Activated CD8-positive, alpha-beta memory T cell treated with anti-CD3 and anti-CD28 coated beads, Interleukin-2, amount 50 U/mL, for 48 hours (primary cell): ENCODE data around the gene OSBPL10.
"Not testable (repeated sequence)": the region's sequence is repeated elsewhere in the genome, so short reads cannot be mapped to it uniquely, and the experiment has no call there.

Experiments
- DNase-seq: peaks from one replicate; pipeline ENCODE4 v3.0.0-alpha.2; 2020

The OSBPL10 gene

DNA sequence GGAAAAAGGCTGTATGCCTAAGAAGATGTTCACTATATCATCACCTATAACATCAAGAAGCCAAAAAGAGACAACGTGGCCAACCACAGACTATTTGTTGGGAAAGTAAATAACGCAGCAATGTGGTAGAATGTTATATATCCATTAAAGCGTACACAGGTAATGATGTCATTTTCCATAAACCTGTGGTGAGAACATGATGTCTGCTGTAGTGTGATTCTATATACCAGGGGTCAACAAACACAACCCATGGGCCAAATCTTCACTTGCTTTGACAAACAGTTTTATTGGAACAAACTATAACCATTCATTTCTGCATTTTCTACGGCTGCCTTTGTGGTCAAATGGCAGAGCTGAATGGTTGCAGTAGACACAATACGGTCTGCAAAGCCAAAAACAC, 287.7 kb downstream of the OSBPL10 start:
- DNase-seq, result no peak

DNA sequence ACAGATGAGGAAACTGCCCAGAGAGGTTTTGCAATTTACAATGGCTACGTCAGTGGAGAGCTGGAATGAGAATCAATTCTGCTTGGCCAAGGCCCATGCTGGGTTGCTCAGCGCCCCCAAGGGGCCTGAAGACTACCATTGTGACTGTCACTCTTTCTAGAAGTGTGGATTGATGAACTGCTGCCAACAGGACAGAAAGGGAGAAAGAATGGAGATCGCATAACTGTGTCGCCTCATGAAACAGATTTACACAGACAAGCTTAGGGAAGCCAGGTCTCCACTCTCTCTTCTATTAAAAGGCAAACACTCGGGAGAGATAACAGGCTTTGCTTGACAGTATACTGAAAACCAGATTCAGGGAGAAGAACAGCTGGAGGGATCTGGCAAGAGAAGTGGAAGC, 288.3 kb downstream of the OSBPL10 start:
- DNase-seq, result no peak

DNA sequence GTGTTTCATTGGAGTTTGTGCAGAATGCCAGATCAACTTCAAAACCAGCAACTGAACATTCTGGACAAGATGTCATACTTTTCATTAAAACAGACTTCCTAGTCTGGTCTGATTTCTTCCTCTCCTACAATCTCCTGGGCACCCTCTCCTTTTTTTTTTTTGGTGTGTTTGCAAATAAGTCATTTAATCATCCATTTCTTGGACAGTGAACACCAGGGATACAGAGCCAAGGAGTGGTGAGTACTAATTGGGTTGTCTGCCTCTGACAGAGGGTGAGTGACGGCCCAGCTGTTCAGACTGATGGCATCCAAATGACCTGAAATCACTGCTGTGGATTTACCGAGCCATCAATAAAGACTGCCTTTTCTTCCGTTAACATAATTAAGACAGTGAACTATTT, 290.3 kb downstream of the OSBPL10 start:
- DNase-seq, result no peak

DNA sequence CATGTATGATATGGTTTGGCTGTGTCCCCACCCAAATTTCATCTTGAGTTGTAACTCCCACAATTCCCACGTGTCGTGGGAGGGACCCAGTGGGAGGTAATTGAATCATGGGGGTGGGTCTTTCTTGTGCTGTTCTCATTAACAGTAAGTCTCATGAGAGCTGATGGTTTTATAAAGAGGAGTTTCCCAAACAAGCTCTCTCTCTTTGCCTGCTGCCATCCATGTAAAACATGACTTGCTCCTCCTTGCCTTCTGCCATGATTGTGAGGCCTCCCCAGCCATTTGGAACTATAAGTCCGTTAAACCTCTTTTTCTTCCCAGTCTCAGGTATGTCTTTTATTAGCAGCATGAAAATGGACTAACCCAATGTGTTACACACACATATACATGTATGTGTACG, 291.5 kb downstream of the OSBPL10 start:
- DNase-seq, result not testable (repeated sequence)

DNA sequence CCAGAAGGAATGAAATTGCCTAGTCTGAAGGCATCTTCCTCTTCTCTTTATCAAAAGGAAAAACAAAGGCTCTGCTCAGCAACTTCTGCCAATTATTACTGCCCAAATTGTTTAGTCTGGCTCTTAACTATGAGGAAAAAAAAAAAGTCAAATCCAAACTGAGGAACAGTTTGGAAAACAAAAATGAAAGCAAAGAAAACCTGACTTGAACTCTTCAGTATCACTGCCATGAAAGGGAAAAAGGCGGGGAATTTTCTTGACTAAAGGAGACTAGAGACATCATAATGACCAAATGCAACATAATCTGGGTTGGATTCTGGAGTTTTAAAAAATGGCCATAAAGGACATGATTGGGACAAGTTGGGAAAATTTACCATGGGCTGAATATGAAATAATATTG, 292.1 kb downstream of the OSBPL10 start:
- no peak for DNase-seq

DNA sequence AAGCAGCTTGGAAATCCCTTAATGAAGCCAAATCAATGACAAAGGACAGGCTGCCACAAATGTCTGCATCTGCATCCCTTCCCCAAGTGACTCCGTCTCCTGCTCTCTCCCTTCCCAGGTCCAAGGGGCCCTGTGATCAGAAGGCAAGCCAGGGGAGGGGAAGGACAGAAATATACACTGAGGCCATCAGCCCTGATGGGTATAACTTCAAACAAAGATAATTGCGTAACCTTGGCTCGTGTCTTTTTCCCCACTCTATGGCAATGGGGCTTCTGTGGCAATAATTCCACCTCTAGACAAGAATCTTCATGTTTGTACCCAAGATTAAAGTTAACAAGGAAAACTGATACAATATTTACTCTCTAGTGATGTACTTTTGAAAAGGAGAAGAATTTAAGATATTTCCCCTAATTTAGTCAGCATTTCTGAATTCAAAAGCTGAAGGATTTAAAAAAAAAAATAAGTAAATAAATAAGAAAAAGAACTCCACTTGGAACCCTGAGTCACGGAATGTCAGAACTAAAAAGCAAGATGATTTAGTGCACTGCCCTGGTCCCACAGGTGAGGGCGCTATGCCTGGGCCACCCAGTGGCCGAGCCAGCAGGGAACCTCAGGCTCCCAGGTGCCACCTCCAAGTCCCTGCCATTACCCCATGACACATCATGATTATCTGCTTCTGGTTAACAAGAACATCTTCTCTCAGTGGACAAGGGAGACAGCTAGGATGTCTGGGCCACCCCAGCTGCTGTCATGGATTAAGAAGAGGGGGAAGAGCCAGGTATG, 293.9 kb downstream of the OSBPL10 start:
- DNase-seq, result no peak

DNA sequence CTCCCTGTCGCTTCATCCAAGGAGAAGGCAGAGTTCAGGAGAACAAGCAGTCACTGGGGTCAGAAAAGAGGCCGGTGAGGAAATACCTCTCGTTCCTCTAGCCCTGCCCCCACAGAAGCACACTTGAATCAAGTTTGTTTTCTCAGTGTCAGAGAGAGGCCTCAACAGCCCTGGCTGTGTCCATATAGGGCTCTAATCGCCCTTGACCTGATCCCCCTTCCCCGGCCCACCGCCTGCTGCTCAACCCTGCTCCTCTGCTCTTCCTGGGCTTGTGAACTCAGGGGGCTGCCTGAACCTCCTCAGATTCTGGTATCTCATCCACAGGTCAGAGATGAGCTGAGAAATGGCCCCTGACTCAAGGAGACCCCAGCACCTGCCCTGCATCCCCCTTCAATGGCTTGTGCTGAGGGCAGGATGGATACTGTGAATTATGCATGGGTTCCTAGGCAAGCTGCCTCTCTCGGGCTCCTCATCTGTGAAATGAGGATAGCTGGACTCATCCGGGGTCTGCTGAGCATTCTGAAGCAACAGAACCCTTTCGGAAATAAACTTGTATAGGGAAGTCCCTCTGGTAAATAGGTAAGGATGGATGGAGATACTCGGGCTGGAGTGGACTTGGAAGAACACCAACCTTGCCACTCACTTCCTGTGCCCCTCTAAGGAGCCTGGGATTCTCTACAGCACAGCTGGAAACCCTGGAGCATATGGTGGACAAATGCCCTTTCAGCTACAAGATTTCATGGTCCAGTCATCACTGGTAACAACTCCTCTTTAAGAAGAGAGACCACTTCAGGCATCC, 300.8 kb downstream of the OSBPL10 start:
- DNase-seq, result no peak

DNA sequence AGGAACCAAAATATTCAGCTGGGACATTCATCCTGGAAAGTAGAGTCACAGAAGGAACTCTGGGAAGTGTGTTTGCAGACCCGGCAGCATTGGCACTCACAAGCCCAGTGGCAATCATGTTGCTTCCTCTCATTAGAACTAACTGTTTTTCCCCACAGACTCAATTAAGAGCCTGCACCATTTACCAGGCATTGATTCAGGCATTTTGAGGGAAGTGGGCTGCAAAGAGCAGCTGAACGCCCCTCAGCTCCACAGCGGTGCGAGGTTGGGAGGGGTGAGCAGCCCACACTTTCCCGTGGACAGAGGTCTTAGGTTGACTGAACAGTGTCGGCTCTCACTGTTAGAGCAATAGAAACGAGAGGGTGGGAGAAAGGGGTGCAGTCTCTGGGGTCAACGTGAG, 304.5 kb downstream of the OSBPL10 start:
- DNase-seq, result no peak

DNA sequence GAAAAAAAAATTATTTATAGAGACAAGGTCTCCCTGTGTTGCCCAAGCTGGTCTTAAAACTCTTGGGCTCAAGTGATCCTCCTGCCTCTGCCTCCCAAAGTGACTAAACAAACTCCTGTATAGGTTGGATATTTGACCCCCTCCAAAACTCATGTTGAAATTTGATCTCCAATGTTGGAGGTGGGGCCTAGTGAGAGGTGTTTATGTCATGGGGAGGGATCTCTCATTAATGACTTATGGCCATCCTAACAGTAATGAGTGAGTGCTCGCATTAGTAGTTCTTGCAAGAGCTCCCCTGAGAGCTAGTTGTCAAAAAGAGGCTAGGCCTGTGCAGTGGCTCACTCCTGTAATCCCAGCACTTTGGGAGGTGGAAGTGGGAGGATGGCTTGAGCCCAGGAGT, 307.1 kb downstream of the OSBPL10 start:
- no peak for DNase-seq

DNA sequence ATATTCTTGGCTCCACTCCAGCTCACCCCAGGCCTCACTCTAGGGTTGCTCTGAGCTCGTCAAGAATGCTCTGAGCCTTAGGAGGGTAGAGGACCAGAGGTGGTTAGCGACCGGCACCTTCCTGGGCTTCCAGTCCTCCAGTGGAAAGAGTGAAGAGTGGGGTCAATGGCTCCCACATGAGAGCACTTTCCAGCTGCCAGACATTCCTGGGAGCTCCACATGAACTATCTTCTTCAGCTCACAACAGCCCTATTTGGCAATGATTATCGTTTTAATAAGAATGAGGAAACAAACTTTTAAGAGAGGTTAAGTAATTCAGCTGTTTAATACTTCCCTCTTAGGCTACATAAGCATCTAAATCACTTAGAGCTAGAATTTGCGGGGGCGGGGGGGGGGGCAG, 309.1 kb downstream of the OSBPL10 start:
- no peak for DNase-seq

DNA sequence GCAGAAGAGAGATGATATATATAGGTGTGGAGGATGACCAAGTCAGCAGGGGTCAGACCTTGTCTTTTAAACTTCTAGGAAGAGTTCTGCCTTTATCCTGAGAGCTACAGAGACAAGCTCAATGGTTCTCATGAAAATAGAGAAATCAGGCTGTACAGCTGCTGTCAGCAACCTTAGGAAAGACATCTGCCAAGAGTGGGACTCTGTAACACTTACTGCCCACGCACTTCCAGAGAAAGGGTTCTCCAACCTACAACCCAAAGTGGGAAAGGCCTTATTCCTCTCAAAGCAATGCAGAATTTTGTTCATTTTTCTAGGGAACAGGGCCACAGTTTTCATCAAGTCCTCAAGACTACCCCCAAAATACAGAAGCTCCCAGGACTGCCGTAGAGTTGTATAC, 309.6 kb downstream of the OSBPL10 start:
- no peak for DNase-seq

DNA sequence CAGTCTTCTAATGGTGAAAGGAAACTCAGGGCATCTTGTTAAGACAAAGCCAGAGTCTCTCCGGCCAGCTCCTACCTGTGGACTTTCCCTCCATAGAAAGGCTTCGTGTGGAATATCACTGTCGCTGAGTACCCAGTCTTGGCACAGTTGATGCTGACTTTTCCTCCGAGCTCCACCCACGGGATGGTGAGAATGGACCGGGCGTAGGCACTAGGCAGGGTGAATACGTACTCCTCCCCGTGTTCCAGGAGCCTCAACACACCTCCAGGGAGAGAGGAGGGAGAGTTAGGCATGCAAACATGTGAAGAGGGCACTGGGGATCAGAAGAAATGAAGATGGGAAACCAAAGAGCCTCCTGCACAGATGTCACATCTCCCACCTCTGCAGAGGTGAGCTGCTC, 310.3 kb downstream of the OSBPL10 start:
- no peak for DNase-seq

DNA sequence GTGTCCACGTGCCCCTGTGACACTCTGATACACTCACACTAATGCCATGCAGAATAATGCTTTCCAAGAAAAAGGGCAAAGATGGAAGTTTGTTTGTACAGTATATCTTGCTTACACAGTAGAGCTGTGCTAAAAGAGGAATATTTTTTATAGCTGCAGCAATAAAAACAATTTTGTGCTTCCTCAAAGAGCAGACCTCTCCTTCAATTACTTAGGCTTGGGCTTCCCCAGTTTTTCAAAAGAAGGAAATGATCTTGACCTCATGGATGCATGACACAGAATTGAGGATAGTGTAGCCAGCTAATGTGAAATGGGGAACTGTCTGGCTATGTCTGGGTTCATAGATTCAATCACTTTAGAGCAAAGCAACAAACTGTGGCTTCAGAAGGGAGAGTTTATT, 310.9 kb downstream of the OSBPL10 start:
- DNase-seq, result no peak

DNA sequence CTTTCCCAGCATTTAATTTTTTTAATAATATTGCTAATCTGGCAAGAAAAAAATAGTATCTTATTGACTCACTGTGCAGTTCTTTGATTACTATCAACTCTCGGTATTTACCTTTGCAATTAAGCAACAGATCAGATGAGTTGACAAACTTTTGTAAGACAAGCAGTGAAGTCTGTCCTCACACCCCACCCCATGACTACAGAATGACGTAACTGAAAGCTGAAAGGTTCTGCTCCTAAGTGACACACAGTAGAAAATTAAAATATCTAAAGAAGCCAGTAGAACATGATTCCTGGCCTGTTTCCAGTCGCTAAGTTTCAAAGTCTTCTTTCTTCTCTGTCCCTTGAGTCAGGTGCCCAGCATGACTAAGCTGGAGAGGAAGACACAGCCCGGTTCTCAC, 312.8 kb downstream of the OSBPL10 start:
- no peak for DNase-seq

DNA sequence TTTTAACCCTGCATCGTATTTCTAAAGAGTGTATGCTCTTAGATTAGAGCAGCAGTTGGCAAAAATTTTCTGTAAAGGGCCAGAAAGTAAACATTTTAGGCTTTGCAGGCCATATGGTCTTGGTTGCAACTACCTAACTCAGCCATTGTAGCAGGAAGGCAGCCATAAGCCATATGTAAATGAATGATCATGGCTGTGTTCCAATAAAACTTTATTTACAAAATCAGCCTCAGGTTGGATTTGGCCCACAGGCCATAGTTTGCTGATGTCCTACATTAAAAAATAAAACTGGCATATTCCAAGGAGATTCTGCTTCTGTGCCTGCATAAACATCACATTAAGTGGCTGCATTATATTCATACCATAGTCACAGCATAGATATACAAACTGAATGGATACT, 313.5 kb downstream of the OSBPL10 start:
- no peak for DNase-seq

DNA sequence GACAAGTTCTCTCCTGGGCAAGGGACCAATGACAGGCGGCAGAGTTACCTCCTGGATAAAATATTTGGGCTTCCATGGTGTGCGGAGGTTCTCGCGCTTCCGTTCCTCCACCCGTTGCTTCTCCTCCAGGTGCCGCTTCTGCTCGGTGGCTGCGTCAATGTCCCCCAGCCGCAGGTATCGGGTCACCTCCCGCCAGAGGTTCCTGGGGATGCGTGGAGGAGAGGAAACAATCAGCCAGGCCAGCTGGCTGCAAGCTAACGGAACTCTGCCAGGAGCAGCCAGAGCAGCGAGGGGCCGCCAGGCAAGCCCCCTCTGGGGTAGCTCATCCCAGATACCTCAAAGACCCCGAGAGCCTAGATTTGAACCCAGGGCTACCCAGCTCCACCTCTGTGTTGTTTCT, 317.0 kb downstream of the OSBPL10 start:
- no peak for DNase-seq

DNA sequence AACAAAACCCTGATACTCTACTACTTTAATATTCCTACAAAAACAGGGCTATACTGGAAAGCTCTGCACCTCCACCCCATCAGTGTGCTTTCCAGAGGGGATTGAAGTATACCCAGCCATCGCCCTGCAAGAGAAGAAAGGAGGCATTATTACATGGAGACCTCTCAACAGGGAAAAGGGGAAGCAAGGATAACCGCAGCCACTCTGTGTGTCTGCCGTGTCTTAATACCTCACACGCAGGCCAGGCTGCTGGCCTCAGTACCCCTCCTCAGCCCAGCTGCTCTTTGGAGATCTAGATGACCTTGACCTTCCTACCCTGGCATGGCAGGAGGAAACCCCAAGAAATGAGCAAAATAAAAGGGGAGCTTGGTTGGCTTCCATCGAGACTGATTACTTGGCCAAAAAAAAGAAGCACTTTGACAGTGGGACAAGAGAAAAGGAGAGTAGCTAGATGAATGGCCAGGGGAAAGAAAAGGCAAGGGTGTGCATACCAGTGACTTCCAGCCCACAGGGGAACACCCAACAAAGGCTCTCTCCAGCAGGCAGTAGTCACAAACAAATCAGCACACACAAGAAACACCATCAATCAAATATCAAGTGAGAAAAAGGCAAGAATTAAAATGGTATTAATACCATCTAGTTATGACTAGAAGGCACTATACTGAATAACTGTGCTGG, 318.9 kb downstream of the OSBPL10 start:
- DNase-seq, result no peak

DNA sequence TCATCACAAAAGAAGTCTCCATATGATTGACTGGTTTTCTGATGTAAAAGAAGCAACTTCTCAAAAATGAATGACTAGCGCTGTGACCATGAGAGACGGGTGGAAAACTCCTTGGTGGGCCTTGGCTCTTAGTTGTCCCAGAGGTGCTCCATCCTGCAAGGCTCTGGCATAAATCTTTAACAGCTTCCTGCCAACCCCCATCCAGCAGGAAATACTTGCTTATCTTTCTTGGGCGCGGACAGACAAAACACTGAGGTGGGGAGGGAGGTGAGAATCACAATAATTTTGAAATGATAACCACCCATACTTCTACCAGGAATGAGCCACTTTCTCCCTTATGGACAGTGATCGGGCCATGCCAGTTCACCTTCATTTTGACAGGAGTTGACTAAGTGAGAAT, 319.8 kb downstream of the OSBPL10 start:
- DNase-seq, result no peak

DNA sequence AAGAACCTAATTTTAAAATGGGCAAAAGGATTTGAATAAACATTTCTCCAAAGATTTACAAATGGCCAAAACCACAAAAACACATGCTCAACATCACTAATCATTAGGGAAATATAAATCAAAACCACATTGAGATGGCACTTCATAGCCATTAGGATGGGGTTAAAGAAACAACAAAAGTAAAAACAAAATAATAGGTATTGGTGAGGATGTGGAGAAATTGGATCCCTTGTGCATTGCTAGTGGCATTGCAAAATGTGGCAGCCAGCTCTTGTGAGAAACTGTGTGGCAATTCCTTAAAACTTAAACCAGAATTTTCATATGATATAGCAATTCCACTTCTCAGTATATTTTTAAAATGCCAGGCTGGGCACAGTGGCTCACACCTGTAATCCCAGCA, 321.8 kb downstream of the OSBPL10 start:
- DNase-seq, result no peak

DNA sequence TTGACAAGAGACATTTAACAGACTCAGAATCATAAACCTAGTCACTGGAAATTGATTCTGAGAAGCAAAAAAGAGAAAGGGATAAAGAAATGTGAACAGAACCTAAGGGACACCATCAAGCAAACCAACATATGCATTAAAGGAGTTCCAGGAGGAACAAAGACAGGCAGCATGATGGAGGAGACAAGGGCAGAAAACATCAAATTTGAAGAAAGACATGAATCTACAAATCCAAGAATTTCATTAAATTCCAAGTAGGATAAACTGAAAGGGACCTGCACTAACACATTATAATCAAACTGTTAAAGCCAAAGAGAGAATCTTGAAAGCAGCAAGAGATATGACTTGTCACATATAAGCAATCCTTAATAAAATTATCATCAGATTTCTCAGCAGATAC, 326.1 kb downstream of the OSBPL10 start:
- no peak for DNase-seq

DNA sequence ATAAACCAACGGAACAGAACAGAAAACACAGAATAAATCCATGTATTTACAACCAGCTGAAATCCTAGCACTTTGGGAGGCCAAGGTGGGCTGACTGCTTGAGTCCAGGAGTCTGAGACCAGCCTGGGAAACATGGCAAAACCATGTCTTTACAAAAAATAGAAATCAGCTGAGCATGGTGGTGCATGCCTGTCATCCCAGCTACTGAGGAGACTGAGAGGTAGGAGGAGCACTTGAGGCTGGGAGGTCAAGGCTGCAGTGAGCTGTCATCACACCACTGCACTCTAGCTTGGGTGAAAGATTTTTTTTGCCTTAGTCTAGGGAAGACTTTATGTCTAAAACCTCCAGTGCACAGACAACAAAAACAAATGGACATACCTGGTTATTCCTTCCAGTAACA, 327.6 kb downstream of the OSBPL10 start:
- no peak for DNase-seq

DNA sequence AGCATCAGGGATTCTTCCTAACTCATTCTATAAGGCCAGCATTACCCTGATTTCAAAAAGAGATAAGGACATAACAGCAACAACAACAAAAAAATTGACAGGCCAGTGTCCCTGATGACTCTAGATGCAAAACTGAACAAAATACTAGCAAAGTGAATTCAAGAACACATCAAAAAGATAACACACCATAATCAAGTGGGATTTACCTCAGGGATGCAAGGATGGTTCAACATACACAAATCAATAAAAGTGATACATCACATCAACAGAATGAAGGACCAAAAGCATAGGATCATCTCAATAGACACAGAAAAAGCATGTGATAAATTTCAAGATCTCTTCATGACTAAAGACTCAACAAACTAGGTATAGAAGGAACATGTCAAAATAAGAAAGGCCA, 328.8 kb downstream of the OSBPL10 start:
- no peak for DNase-seq

DNA sequence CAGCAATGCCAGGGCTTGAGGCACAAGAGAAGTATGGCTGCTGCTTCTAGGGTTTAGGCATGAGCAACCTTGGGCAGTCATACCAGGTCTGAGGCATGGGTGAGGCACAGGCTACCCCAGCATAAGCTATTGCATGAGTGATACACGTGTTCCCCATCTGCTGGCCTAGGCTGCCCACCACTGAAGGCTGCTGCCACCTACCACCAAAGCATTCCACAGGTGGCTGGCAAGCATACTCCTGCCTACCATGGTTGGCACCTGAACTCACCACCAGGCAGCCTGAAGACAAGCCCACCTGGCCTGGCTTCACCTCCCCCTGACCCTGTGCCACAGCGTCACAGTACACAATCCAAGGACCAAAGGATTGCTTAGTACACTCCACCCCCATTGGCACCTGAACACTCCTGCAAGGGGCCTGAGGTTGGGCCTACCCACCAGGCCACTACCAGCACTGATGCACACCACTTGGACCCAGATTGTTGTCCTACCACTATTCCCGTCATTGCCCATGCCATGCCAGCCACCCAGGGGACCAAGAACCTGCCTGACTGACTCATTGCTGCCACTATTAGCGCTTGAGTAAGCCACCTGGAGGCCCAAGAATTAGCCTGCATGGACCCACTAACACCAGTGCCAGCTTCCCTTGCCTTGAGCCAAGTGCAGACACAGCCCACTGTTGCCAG, 332.6 kb downstream of the OSBPL10 start:
- DNase-seq, result no peak
